Activated B cell treated with CpG ODN at 0.5 μM for 24 hours (primary cell): ENCODE results near the gene AURKAIP1. TPM values are rescaled to one million over a fixed set of nuclear protein-coding genes. Genes with fewer than 3 reads are reported as not detected.

Experiments used
- ATAC-seq: fragments of 200-7000 bp; cut with Tn5 transposase; one replicate; pipeline ENCODE4 v1.10.0; 2021; ENCODE audit warnings: low read depth, mild to moderate bottlenecking, moderate library complexity
- CTCF ChIA-PET: fragments of 350-600 bp; sonication (Branson Sonifier 250); formaldehyde crosslinking; loops from one replicate; lab custom pipeline; 2021; ENCODE audit warnings: antibody characterized with exemption; lab: Charles Lee
- POLR2A ChIA-PET: fragments of 350-600 bp; sonication (Branson Sonifier 250); formaldehyde crosslinking; loops from one replicate; lab custom pipeline; 2021; ENCODE audit warnings: antibody characterized with exemption; lab: Charles Lee
- DNase-seq: peaks from one replicate; pipeline ENCODE4 v3.0.0; 2022
- H3K27ac Mint-ChIP-seq: one replicate; pipeline ENCODE4 v1.8.0; 2020; ENCODE audit warnings: mixed read lengths
- H3K27me3 Mint-ChIP-seq: one replicate; pipeline ENCODE4 v1.8.0; 2021; ENCODE audit warnings: mixed read lengths
- H3K36me3 Mint-ChIP-seq: one replicate; pipeline ENCODE4 v1.8.0; 2021; ENCODE audit warnings: low read depth, mixed read lengths
- H3K4me1 Mint-ChIP-seq: one replicate; pipeline ENCODE4 v1.8.0; 2021; ENCODE audit warnings: mixed read lengths
- H3K4me3 Mint-ChIP-seq: one replicate; pipeline ENCODE4 v1.8.0; 2020; ENCODE audit warnings: mild to moderate bottlenecking, mixed read lengths
- H3K9me3 Mint-ChIP-seq: one replicate; pipeline ENCODE4 v1.8.0; 2020; ENCODE audit warnings: mixed read lengths
- intact Hi-C: fragments of 100-400 bp; cut with micrococcal nuclease; formaldehyde crosslinking; loops from one replicate; pipeline ENCODE4 v1.15.1; 2024
- total RNA-seq: library from RNA; stranded (reverse); gene quantifications from 2 replicates; pipeline ENCODE4 v1.2.3, GENCODE V29; 2022
- TF ChIP-seq, protein P1 (sequence below): fragments of 200-600 bp; IDR thresholded peaks from one replicate; pipeline ENCODE4 v1.8.0; 2022; ENCODE audit warnings: antibody characterized with exemption, mild to moderate bottlenecking

The AURKAIP1 gene
- total RNA-seq, 1 donor from 2014 or later: 91.5 TPM

DNA sequence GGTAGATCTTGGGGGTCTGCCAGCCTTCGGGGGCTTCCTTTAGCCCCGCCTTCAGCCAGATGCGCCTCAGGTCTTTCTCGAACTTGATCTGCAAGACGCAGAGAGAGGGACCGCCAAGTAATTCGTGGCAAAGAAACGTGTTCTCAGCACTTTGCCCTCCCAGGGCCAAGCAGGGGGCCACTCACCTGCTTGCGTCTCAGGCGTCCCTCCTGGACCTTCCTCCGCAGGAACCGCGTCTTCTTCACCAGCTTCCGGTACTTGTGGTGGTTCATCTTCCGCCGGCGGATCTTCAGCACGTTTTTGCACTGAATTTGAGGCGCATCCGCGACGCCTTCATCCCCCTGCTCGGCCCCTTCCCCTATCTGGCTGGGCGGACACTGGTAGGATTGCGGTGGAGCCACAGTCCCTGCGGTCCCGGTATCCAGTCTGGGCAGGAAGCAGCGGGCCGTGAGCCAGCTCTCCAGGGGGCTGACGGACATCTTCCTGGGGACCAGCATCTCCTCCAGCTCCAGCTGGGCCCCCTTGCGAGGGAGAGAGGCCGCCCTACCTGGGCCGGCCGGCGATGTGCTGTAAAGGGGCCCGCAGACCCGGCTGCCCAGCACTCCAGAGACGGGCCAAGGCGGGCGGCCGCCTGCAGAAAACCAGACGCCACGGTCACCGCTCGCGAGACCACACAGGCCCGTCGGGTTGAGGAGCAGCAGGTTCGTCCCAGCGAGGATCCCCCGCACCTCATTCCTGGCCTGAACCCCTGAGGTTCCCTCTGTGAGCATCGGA is 1.0 kb downstream of the AURKAIP1 start:
- intact Hi-C loops: loop anchor here (2.0 to 5.0 kb wide), 2 partner anchors 131 to 342 kb away; no protein-coding TSS in a partner anchor
- H3K27me3 Mint-ChIP-seq: no peaks in the 10 kb centered on the region
- peaks cover 23% of the 10 kb centered on the region for H3K4me1 Mint-ChIP-seq
- peak overlapping the region; percentile 72 for H3K27ac Mint-ChIP-seq
- no peaks in the 10 kb centered on the region for H3K9me3 Mint-ChIP-seq
- TF ChIP-seq, protein P1, sequence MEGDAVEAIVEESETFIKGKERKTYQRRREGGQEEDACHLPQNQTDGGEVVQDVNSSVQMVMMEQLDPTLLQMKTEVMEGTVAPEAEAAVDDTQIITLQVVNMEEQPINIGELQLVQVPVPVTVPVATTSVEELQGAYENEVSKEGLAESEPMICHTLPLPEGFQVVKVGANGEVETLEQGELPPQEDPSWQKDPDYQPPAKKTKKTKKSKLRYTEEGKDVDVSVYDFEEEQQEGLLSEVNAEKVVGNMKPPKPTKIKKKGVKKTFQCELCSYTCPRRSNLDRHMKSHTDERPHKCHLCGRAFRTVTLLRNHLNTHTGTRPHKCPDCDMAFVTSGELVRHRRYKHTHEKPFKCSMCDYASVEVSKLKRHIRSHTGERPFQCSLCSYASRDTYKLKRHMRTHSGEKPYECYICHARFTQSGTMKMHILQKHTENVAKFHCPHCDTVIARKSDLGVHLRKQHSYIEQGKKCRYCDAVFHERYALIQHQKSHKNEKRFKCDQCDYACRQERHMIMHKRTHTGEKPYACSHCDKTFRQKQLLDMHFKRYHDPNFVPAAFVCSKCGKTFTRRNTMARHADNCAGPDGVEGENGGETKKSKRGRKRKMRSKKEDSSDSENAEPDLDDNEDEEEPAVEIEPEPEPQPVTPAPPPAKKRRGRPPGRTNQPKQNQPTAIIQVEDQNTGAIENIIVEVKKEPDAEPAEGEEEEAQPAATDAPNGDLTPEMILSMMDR: no peak
- CTCF ChIA-PET: interaction anchor here (0.9 to 1.6 kb wide), 3 partner anchors 34 to 390 kb away, joined by 3 to 4 read pairs (median 3); no protein-coding TSS in a partner anchor
- H3K4me3 Mint-ChIP-seq: peak overlapping the region; percentile 90
- POLR2A ChIA-PET: interaction anchor here (1.3 to 7.6 kb wide), 7 partner anchors 11 to 67 kb away, joined by 4 to 116 read pairs (median 7); partner anchors contain the start of genes CCNL2 and MRPL20
- H3K36me3 Mint-ChIP-seq: peaks cover 10% of the 10 kb centered on the region
- ATAC-seq (no peak), DNase-seq (no peak)

DNA sequence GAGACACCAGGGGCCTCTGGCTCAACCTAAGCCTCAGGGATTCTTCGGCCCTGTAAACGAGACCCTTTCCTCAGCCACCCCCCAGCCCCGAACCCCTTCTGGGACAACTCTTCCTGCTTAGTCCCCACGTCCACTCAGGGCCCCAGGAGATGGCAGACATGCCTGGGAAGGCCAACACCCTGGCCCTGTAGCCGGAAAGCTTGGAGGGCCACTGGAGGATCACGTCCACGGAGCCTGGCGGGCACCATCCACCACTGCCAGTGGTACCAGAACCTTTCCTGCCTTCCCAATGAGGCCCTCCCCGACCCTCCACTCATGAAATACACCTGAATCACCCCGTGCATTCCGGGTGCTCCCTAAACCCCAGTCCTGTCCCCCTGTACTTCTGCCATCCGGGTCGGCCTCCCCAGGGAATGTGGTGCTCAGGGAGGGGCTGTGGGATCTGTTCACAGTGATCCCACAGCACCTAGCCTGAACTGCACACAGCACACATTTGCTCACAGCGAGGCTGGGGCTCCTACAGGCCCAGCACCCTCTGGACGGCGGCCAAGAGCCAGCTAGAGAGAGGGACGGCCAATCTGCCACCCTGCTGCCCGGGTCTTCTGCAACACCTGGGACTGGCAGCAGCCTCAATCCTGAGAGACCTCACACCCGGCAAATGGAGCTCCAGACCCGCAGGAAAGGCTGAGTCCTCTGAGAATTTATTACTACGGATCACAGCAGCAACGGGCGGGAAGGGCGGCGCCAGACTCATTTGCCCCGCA is 1.8 kb downstream of the AURKAIP1 start:
- Mint-ChIP-seq H3K27me3 (no peaks in the 10 kb centered on the region), H3K4me1 (peaks cover 23% of the 10 kb centered on the region), H3K36me3 (peaks cover 10% of the 10 kb centered on the region), H3K27ac (no peak overlapping the region), H3K9me3 (no peaks in the 10 kb centered on the region), H3K4me3 (peak overlapping the region; percentile 90)
- DNase-seq: no peak
- TF ChIP-seq, protein P1: no peak
- intact Hi-C loops: loop anchor here (5.0 kb wide), 1 partner anchor 341 kb away; no protein-coding TSS in a partner anchor
- ATAC-seq: no peak
- ChIA-PET CTCF (interaction anchor here (0.9 to 1.6 kb wide), 2 partner anchors 387 to 389 kb away, joined by 3 to 4 read pairs; no protein-coding TSS in a partner anchor), POLR2A (interaction anchor here (7.6 kb wide), 1 partner anchor 25 kb away, joined by 116 read pairs; the partner anchor contains the start of gene CCNL2)

- intact Hi-C loops: loop anchor here (5.0 kb wide), 1 partner anchor 340 kb away; no protein-coding TSS in a partner anchor
- Mint-ChIP-seq H3K36me3 (peaks cover 10% of the 10 kb centered on the region), H3K27ac (no peak overlapping the region), H3K4me1 (peaks cover 23% of the 10 kb centered on the region), H3K27me3 (no peaks in the 10 kb centered on the region), H3K9me3 (no peaks in the 10 kb centered on the region), H3K4me3 (peak overlapping the region; percentile 32)
- CTCF ChIA-PET: interaction anchor here (1.1 to 2.0 kb wide), 5 partner anchors 15 to 388 kb away, joined by 3 to 10 read pairs (median 4); no protein-coding TSS in a partner anchor
- POLR2A ChIA-PET: interaction anchor here (0.9 to 1.3 kb wide), 4 partner anchors 9 to 339 kb away, joined by 3 to 4 read pairs (median 3); partner anchors contain the start of gene CCNL2
- peak; percentile 80 for DNase-seq
- ATAC-seq: peak; percentile 44
- TF ChIP-seq, protein P1: peak; percentile 51
These were observed 3.0 kb downstream of the AURKAIP1 start for GRCh38 chr1:1371746-1372711.

GRCh38 chr1:1371364-1371745 is 3.7 kb downstream of the AURKAIP1 start:
- Mint-ChIP-seq H3K27me3 (no peaks in the 10 kb centered on the region), H3K36me3 (peaks cover 10% of the 10 kb centered on the region), H3K4me3 (no peak overlapping the region), H3K9me3 (no peaks in the 10 kb centered on the region), H3K4me1 (peaks cover 23% of the 10 kb centered on the region), H3K27ac (no peak overlapping the region)
- ATAC-seq (no peak), DNase-seq (no peak)
- ChIA-PET CTCF (interaction anchor here (1.2 to 2.0 kb wide), 4 partner anchors 14 to 387 kb away, joined by 4 to 10 read pairs (median 4); no protein-coding TSS in a partner anchor), POLR2A (interaction anchor here (0.9 to 1.3 kb wide), 4 partner anchors 8 to 339 kb away, joined by 3 to 4 read pairs (median 3); partner anchors contain the start of gene CCNL2)
- TF ChIP-seq, protein P1: no peak
- intact Hi-C loops: loop anchor here (5.0 kb wide), 1 partner anchor 339 kb away; no protein-coding TSS in a partner anchor
